Ascending aorta (tissue), 2 donors: Measurements from ENCODE around the gene GJB2. TPM values are rescaled to one million over a fixed set of nuclear protein-coding genes. Genes with fewer than 3 reads are reported as not detected.

Experiments
- DNase-seq, 2 donors: peaks; one replicate each; pipeline ENCODE4 v3.0.0-alpha.2; 2019; ENCODE audit warnings: low spot score in 2 of 2
- H3K27ac ChIP-seq, 2 donors: fragments of 200-600 bp; sonication (generic); one replicate each; pipeline ENCODE4 v1.5.1; 2016 to 2017; ENCODE audit warnings: mild to moderate bottlenecking in 1 of 2
- H3K27me3 ChIP-seq: fragments of 200-600 bp; sonication (generic); one replicate; pipeline ENCODE4 v1.5.1; 2017
- H3K36me3 ChIP-seq, 2 donors: fragments of 200-600 bp; sonication (generic); one replicate each; pipeline ENCODE4 v1.5.1; 2016
- H3K4me1 ChIP-seq, 2 donors: fragments of 200-600 bp; sonication (generic); one replicate each; pipeline ENCODE4 v1.5.1; 2016 to 2017; ENCODE audit warnings: mild to moderate bottlenecking in 1 of 2
- H3K4me3 ChIP-seq, 2 donors: fragments of 200-600 bp; sonication (generic); one replicate each; pipeline ENCODE4 v1.5.1; 2016 to 2017; ENCODE audit warnings: mild to moderate bottlenecking in 1 of 2
- H3K9me3 ChIP-seq, 2 donors: fragments of 200-600 bp; sonication (generic); one replicate each; pipeline ENCODE4 v1.5.1; 2016
- intact Hi-C: fragments of 100-400 bp; cut with DNase I; formaldehyde crosslinking; loops from one replicate; pipeline ENCODE4 v1.15.1; 2023
- total RNA-seq: library from RNA; depleted of rRNA; stranded (reverse); fragments of >200 nt; gene quantifications from one replicate; pipeline ENCODE4 v1.1.0, GENCODE V29; 2016
- TF ChIP-seq, protein P1 (sequence below), 3 experiments: fragments of 200-600 bp in 2 of 3; fragments of 450-650 bp in 1 of 3; sonication (generic) in 2 of 3; IDR thresholded peaks; one replicate each; pipeline ENCODE4 v1.5.1; 2016 to 2019; ENCODE audit warnings: antibody characterized with exemption in 3 of 3, mild to moderate bottlenecking in 1 of 3, moderate library complexity in 1 of 3

The GJB2 gene
- total RNA-seq, 1 donor from 2014 or later = 0.21 TPM

DNA sequence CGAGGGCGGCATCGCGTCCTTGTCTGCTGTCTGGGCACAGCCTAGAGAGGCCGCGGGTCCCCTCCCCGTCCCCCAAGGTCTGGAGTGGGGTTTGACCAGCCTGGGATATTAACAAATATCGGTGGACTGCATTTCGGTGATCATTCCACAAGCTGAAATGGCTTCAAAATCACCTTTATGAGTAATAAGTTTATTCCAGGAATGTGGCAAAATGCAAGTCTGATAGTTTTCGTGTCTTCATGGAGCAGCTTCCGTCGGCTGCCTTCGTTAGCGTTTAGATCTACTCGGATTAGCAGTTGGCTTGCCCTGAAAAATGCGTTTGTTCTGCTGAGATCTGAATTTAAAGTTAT lies 30.8 kb downstream of the GJB2 start:
- H3K36me3 ChIP-seq = no peaks in the 10 kb centered on the region
- H3K4me3 ChIP-seq = peak overlapping the region; percentile 34 to 63
- H3K4me1 ChIP-seq = peaks cover 3 to 4% of the 10 kb centered on the region in 2 donors
- H3K27me3 ChIP-seq = peaks cover 30% of the 10 kb centered on the region
- H3K27ac ChIP-seq = no peak overlapping the region
- no peaks in the 10 kb centered on the region for H3K9me3 ChIP-seq
- intact Hi-C loops = loop anchor here (2.0 kb wide), 3 partner anchors 35 to 235 kb away; no protein-coding TSS in a partner anchor
- DNase-seq = no peak
- TF ChIP-seq, protein P1, sequence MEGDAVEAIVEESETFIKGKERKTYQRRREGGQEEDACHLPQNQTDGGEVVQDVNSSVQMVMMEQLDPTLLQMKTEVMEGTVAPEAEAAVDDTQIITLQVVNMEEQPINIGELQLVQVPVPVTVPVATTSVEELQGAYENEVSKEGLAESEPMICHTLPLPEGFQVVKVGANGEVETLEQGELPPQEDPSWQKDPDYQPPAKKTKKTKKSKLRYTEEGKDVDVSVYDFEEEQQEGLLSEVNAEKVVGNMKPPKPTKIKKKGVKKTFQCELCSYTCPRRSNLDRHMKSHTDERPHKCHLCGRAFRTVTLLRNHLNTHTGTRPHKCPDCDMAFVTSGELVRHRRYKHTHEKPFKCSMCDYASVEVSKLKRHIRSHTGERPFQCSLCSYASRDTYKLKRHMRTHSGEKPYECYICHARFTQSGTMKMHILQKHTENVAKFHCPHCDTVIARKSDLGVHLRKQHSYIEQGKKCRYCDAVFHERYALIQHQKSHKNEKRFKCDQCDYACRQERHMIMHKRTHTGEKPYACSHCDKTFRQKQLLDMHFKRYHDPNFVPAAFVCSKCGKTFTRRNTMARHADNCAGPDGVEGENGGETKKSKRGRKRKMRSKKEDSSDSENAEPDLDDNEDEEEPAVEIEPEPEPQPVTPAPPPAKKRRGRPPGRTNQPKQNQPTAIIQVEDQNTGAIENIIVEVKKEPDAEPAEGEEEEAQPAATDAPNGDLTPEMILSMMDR (IDR thresholded peaks at IDR 0.05) = no peak

DNA sequence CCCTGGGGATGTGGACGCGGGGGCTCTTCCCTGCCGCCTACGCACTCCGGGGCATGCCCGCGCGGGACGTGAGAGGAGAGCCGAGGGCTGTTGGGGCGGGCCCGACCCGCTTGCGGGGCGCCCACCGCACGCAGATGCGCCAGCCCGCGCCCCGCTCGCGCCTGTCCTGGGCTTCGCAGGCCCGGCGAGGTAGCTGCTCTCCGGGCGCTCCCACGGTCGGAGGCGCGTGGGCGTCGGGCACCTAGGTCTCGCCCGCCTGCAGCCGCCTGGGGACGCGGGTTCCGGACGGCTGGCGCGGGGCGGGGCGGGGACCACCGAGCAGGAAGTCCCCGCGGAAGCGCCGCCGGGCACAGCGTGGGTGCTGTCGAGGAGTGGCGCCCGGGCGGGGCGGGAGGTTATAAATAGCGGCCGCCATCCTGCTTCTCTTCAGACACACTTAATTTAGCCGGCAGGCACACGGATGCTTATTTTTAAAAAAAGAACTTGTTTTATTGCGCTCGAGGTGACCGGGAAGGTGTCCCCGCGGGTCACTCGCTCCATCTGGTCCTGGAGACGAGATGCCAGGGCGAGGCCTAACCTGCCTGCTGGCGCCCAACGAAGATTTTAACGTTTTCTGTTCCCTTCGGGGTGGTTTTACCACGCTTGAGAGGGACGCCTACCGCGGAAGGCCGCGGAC lies 31.3 kb downstream of the GJB2 start:
- H3K27ac ChIP-seq = no peak overlapping the region
- peaks cover 3 to 4% of the 10 kb centered on the region in 2 donors for H3K4me1 ChIP-seq
- no peaks in the 10 kb centered on the region for H3K36me3 ChIP-seq
- H3K27me3 ChIP-seq = peaks cover 33% of the 10 kb centered on the region
- H3K9me3 ChIP-seq = no peaks in the 10 kb centered on the region
- peak overlapping the region; percentile 34 to 63 for H3K4me3 ChIP-seq
- TF ChIP-seq, protein P1 (IDR thresholded peaks at IDR 0.05) = no peak
- DNase-seq = no peak
- intact Hi-C loops = loop anchor here (2.0 kb wide), 1 partner anchor 35 kb away; no protein-coding TSS in a partner anchor

DNA sequence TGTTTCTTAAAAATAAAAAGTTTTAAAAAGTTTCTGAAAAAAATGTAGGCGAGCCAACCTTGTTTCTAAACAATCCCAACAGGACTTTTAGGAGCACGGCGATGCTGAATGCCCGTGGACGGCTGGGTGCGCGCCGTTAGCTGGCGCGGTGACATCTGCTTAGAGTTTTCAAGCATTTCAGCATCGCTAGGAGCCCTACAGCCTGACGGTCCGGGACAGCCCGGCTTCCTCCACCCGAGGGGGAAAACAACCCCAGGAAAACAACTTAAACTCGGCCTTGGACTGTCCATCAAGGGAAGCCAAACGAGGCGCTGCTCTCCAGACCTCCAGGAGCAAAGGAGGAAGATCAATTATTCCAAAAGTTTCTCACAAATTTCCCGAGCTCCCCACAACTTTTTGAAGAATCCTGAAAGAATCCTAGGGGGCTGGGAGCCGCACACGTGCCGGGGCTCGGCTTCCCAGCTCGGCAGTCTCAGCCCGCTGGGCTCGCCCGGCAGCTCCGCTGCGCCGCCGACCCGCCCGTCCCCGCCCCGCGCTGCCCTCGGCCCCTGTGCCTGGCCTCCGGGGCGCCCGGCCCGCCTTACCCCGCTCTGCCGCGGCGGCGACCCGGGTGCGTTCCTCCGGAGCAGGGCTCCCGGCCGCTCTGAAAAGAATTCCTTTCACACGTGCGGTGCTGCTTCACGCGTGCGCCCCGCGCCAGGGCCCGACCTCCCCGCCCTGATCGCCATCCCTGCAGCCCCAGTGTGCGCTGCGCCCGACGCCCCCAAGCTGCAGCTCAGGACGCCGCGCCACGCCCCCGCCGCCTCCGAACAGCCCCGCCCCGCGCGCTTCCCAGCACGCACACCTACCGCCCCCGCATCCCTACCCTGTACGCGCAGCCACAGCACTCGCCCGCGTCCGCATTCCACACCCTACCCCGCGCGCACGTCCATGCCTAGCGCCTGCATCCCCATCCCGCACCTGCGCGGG lies 32.1 kb downstream of the GJB2 start, which contains the start of gene GJA3:
TSS of gene GJA3 (minus strand) at position 747 of the 969 bp plus-strand sequence. CDS start 17,764 bp downstream, outside the sequence.
- H3K27ac ChIP-seq = no peak within 1 kb of the TSS
- no peaks in the 10 kb centered on the region for H3K36me3 ChIP-seq
- peak within 1 kb of the TSS; percentile 34 to 63 for H3K4me3 ChIP-seq
- H3K27me3 ChIP-seq = peaks cover 33% of the 10 kb centered on the region
- peaks cover 3 to 4% of the 10 kb centered on the region in 2 donors for H3K4me1 ChIP-seq
- TF ChIP-seq, protein P1 (IDR thresholded peaks at IDR 0.05) = no peak
- H3K9me3 ChIP-seq = no peaks in the 10 kb centered on the region
- DNase-seq = no peak
- intact Hi-C loops = loop anchor here (2.0 kb wide), 1 partner anchor 34 kb away; no protein-coding TSS in a partner anchor

DNA sequence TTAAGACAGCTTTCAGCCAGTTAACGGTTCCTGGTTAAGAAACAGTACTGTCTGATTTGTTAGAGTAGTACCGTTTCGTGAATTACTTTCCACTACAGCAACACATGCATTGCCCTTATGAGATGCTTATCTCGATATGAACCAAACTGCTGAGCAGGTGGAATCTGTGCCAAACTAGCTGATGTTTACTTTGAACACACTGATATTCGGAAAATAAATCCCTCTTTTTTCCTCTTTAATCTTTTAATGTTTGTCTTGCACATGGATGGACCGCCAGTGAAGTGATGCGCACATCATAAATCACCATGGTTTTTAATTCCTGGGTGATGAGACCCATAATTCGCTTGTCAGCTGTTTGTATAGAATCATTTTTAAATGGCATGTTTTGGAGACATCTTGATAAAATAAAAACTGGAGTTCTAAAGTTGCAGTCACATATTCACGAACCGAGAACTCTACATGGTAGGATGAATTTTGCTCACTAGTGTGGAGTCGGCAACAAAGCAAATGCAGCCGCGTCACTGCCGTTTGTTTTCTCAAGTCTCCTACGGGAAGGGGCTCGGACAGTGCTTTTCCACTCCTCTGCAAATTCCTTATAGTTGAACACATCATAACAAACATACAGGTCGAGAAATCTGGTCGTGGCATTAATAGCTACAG lies 33.0 kb downstream of the GJB2 start:
- no peak overlapping the region for H3K27ac ChIP-seq
- peaks cover 3 to 4% of the 10 kb centered on the region in 2 donors for H3K4me1 ChIP-seq
- peaks cover 33% of the 10 kb centered on the region for H3K27me3 ChIP-seq
- TF ChIP-seq, protein P1 (IDR thresholded peaks at IDR 0.05) = no peak
- H3K9me3 ChIP-seq = no peaks in the 10 kb centered on the region
- intact Hi-C loops = loop anchor here (2.0 kb wide), 1 partner anchor 33 kb away; no protein-coding TSS in a partner anchor
- no peak for DNase-seq
- peak overlapping the region in 1 of 2 donors; percentile 63 for H3K4me3 ChIP-seq
- H3K36me3 ChIP-seq = no peaks in the 10 kb centered on the region

DNA sequence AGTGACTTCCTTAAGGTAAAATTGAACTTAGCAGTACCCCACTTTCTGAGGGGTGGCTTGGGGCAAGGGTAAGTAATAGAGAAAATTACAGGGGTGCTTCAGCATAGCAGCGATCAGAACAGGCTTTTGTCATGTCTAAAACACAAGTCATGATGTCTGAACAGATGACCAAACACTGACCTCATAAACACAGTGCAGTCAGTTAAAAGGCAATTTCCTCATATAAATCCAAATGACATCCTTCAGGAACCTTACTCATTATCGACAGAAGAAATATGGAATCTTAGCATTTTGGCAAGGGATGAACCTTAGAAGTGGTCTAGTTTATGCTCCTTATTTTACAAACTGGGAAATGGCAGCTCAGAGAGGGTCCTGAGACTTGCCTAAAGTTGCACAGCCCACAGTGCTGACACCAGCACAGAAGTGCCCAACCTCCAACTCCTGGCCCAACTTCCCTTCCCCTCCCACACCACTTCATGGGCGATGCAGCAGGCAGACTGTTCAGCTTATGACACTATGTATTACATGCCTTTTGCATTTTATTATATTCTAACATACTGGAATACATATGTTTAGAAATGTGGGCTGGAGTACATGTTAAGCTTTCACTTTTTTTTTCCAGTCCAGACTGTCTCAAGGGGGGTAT lies 35.5 kb downstream of the GJB2 start:
- Histone ChIP-seq H3K4me1 (peaks cover 3 to 4% of the 10 kb centered on the region in 2 donors), H3K27me3 (peaks cover 33% of the 10 kb centered on the region), H3K9me3 (no peaks in the 10 kb centered on the region), H3K27ac (no peak overlapping the region), H3K36me3 (no peaks in the 10 kb centered on the region), H3K4me3 (no peak overlapping the region)
- no peak for DNase-seq
- TF ChIP-seq, protein P1 (IDR thresholded peaks at IDR 0.05) = no peak
- intact Hi-C loops = no loop called here
